GM19193 (cell line): Measurements from ENCODE around the gene ATG101.

Source experiments
- POLR2A ChIP-seq: IDR thresholded peaks from 4 replicates; pipeline ENCODE4 v1.6.1; 2011; ENCODE audit not compliant: insufficient read depth, insufficient read length; ENCODE audit errors: extremely low read depth

The ATG101 gene

DNA sequence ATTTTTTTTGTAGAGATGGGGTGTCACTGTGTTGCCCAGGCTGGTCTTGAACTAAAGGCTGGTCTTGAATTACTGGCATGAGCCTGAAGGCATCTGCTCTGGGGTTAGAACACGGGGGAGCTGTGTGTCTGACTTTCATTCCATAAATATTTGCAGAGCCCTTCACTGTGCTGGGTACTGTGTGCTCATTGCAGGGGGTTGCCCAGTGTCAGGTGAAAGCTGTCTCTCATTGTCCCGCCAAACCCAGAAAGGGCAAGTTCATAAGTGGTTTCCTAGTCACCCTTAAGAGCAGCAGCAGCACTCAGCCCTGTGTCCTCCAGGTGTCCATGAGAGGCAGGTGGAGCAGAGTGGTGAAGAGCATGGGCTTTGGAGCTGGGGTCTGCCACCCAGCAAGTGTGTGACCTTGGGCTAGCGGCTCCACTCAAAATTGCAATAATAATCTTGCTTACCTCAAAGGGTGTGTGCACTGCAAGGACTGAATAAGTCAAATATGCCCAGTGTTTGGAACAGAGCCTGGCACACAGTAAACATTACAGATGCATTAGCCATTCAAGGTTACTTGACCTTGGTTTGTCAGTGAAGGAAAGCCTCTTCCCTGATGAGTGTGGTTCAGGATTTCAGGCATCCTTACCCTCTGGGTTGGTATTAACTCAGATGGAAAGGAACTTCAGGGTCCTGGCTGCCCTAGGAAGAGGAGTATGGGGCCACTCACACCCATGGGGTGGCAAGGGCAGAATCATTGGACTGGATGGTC, 5.4 kb downstream of the ATG101 start:
- TF ChIP-seq POLR2A = no peak

DNA sequence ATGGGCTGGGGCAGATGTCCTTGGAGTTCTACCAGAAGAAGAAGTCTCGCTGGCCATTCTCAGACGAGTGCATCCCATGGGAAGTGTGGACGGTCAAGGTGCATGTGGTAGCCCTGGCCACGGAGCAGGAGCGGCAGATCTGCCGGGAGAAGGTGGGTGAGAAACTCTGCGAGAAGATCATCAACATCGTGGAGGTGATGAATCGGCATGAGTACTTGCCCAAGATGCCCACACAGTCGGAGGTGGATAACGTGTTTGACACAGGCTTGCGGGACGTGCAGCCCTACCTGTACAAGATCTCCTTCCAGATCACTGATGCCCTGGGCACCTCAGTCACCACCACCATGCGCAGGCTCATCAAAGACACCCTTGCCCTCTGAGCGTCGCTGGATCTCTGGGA, 7.0 kb downstream of the ATG101 start:
- TF ChIP-seq POLR2A = no peak

DNA sequence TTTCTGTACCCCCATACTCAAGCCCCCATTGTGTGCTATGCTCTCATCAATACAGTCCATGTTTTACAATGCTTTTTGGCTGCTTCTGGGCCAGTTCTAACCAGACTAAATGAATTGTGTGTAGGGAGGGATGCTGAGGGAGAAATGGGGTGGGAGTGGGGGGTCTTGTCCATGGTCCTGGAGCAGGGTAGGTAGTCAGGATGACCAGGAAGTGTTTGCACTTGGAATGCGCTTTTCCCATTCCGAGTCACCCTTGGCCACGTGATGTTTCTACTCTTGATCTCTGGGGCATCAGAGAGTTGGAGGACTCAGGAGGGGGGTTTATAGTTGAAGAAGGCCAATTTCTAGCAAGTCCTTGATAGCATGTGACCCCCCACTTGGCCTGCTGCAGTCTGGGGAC, 8.5 kb downstream of the ATG101 start:
- TF ChIP-seq POLR2A = no peak

DNA sequence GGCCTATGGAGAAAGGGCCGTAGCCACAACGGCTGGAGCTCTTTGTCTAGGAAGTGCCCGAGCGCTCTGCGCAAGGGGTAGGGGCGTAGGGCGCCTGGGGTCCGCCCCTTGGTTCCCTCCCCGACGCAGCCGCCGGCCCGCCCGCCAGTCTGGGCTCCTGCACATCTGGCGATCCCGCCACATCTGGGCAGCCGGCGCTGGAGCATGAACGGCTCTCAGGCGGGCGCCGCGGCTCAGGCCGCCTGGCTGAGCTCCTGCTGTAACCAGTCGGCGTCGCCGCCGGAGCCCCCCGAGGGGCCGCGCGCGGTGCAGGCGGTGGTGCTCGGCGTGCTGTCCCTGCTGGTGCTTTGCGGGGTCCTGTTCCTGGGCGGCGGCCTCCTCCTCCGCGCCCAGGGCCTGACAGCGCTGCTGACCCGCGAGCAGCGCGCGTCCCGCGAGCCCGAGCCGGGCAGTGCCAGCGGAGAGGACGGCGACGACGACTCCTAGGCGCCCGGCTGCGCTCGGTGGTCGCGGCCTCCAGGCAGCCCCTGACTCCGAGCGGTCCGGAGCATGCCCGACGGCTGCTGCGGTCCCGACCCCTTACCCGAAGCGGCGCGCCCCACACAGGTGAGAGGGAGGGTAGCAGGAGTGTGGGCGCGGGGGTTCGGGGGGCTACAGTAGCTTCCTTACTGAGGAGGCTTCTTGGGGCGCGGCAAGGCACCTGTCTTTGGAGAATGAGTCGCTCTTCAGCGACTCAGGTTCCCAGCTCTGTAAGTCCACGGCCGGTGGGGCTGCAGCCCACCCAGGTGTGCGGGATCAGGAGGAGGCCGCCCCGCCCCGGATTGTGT, 10.0 kb downstream of the ATG101 start, which contains the start of gene SMIM41:
Gene SMIM41, plus strand, starts transcription at position 129 of the 827 bp plus-strand sequence. Its CDS starts 76 bp downstream, at position 205.
- TF ChIP-seq POLR2A = no peak

DNA sequence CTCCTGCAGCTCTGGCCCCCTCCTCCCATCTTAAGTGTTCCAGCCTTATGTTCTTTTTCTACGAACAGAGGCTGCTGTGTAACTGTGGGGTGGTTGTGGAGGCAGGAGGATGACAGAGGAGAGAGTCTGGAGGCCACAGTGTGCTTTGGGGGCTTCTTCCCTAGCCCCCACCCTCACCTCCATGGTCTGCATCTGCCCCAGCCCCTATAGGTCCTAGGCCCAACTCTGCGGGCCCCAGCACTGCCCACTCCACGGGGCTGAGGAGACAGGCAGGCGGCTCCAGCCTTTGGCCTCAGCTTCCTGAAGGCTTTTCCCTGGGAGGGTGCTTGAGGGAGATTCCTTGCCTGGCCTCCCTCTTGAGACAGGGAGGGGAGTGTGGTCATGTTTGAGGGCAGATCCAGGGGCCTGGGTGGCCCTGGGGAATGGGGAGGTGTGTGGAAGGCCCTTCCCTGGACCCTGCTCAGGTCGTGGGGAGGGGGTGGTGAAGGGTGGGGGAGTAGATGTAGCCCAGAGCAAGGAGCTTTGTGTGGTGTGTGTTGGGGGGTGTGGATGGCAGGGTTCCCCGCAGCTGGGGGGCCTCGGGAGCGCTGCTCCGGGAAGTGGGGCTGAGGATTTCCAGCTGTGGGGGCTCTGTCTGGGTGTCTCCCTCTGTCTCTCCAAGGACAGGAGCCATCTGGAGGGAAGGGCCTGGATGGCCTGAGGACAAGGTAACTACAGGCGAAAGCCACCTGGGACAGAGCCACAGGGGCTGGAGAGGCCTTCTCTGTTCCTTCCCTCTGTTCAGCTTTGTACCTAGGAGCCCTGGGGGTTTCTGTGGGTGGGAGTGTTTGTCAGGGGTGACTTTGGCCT, 10.8 kb downstream of the ATG101 start:
- TF ChIP-seq POLR2A = no peak

DNA sequence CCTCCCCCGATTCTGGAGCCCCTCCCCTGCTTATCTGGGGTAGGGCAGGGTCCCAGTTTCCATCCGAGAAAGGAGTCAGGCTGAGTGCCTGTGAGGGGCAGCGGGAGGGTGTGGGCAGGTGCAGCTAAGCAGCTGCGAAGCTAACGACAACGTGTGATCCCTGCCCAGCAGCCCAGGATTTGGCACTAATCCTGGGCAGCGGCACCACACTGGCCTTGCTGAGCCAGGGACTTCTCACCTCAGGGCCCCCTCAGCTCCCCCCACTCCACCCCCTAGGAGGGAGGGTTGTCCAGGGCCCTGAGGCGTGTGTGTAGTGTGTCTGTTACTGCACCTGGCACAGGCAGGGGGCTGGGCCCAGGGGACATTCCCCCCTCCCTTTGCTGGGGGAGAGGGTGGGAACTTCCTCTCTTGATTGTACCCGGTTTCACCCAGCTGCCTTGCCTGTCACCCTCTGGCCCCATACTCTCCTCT, 11.5 kb downstream of the ATG101 start:
- no peak for TF ChIP-seq POLR2A

DNA sequence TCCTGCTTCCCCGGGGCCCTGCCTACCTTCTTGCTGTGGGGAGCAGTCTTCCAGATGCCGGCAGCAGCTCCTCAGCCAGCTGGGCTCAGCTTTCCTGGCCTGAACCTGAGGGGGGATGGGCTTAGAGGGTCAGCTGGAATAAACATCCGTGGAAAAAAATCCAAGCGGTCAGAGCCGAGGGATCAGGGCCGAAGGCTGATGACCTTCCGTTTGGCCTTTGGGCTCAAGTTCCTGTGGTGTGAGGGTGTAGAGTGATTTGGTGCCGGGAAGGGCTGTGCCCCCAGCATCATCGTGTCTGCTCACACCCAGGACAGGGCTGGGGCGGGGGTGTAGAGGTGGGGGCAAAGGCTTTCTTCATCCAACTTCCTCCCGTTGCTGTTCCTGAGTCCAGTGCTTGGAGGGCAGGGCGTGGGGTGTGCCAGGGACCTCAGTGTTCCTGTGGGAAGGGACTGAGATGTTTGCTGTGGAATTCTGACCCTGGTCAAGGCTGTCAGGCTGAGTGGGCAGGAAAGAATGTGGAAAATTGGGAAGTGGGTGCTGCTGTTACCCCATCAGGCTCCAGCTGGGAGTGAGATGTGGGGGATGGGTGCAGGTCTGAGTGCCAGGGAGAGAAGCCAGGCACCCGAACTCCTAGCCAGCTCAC, 12.4 kb downstream of the ATG101 start:
- no peak for TF ChIP-seq POLR2A

DNA sequence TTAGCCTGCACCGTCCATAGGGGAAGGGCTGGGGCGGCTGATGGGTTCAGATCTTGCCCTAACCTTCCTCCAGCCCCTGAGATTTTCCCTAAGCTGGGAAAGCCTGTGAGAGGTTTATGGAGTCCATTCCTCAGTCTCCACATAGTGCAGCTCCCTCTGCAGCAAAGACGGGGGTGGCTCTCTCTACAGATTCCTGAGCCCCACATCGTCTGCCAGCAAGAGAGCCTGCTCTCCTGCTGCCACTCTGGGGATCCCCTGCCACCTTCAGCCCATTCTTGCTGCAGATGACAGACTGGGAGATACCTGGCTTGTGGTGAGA, 12.8 kb downstream of the ATG101 start:
- TF ChIP-seq POLR2A = no peak

DNA sequence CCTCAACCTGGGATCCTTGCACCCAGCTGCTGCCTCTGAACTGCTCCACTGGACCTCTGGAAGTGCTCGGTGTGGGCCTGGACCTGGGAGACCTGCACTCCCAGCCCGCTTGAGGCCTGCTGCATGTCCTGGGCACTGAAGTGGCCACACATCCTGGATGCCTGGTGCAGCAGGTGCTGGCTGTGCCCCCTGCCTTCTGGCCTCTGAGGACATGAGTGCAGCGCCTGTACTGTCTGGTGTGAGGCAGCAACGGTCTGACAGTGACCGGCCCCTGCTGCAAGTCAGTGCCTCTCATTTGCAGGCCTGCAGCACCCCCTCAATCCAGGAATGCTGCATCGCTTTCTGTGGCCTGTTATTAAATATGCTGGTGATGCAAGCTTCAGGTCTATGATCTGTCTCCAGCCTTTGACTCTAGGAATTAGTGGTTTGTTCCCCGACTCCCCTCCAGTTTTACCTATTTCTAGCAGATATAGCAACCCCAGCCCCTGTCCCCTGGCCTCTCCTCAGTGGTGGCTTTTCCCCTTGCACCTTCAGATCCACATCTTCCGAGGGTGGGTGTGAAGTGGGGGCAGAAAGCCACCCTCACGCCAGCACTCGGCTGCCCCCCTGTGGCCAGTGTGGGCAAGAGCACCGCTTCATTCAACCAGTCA, 13.3 kb downstream of the ATG101 start:
- TF ChIP-seq POLR2A = no peak

DNA sequence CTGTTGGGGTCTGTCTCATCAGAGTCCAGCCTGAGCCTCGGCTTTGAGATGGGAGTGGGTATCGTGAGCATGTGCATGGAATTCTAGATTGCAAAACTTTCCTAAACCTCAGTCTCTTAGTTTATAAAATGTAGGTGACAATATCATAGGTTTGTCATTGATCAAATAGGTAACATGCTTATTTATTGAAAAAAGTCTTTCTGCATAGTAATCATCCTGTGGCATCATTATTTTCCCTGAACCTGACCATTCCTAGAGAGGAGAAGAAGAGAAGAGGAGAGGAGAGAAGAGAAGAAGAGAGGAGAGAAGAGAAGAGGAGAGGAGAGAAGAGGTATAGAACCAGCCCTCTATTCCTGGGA, 13.8 kb downstream of the ATG101 start:
- TF ChIP-seq POLR2A = no peak

DNA sequence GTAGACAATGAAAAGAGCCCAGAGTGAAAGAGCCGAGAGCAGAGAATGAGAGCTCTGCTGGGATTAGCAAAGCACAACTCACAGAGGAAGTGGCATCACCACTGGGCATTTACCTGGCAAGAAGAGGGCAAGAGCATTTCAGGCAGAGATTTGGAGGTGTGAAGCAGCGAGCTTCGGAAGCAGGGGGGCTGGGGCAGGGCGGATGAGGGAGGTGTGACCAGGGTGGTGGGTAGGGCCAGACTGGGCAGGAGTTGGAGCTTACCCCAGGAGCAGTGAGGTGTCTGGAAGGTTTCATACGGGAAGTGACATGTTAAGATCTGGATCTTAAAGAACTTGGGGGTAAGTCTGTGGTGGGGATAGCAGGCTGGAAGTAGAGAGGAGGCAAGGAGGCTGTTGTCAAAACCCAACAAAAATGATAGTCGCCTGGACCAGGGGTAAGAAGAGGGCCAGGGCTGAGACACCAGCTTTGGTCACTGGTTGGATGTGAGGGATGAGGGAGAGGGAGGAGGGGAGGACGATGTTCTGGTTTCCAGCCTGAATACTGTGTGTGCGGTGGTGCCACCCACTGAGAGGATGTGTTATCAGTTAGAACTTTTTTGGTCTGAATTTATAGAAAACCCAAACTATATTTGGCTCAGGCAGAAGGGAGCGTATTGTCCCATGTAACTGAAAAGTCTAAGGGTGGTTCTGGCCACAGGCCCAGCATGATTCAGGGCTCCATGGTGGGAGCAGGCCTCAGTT, 14.9 kb downstream of the ATG101 start:
- no peak for TF ChIP-seq POLR2A

DNA sequence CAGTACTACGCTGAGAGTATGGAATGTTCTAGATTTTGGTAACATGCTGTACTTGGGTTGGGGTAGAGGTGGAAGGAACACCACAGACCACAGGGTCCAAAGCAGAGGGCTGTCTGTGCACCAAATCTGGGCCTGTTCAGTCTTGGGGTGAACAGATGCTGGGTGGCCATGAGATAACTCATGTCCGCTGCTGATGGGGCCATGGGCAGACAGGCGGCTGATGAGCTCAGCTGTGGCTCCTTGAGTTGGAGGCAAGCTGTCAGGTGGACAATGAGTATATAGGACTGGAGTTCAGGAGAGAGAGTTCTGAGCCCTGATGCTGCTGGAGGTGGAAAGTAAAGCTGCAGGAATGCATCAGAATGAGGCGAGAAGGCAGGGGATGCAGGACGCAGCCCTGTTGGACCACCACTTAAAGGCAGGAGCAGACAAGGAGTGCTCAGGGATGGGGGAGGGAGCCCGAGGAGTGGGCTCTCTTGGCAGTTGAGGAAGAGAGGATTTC, 16.0 kb downstream of the ATG101 start:
- no peak for TF ChIP-seq POLR2A

DNA sequence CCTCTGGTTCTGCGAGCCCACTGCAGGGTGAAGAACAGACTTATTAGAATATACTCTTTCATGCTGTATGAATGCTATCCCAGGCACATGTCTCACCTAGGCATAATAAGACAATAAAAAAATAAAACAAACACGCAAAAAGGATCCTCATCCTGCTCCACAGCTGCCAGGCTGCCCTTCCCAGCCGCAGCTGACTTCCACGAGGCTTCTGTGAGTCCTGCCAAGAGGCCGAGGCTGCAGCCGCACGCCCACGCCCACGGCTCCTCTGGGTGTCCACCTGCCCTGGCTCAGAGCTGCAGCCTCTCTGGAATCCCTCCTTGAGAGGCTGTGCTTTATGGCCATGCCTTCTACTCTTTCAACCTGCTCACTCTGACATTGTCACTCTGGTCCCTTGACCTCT, 16.6 kb downstream of the ATG101 start:
- TF ChIP-seq POLR2A = no peak
